ENCODE results near the gene PACRGL. TPM values are rescaled to one million over a fixed set of nuclear protein-coding genes. Genes with fewer than 3 reads are reported as not detected.

The PACRGL gene
- total RNA-seq, 2 experiments from 2014 or later: 9.8 to 10.5 TPM

- H3K36me3 Mint-ChIP-seq: no peaks in the 10 kb centered on the region
- peaks cover 14% of the 10 kb centered on the region for H3K27me3 Mint-ChIP-seq
- ChIA-PET POLR2A (no interaction called here), CTCF (interaction anchor here (1.1 to 3.9 kb wide), 3 partner anchors 261 to 288 kb away, joined by 3 to 25 read pairs (median 3); no protein-coding TSS in a partner anchor)
- DNase-seq: no peak
- no peaks in the 10 kb centered on the region for H3K4me1 Mint-ChIP-seq (ENCODE audit: low read depth)
- intact Hi-C loops (cut with micrococcal nuclease): no loop called here
- H3K27ac Mint-ChIP-seq: no peak overlapping the region
- no peaks in the 10 kb centered on the region for H3K9me3 Mint-ChIP-seq
- no peak overlapping the region for H3K4me3 Mint-ChIP-seq
These were observed 17.4 kb upstream of the PACRGL start for GRCh38 chr4:20682853-20683252.

- POLR2A ChIA-PET: no interaction called here
- intact Hi-C loops (cut with micrococcal nuclease): loop anchor here (1.0 to 2.0 kb wide), 2 partner anchors 289 to 1994 kb away; no protein-coding TSS in a partner anchor
These were observed 16.5 kb upstream of the PACRGL start for GRCh38 chr4:20683766-20684165.

GRCh38 chr4:20684852-20685763, 15.2 kb upstream of the PACRGL start:
- POLR2A ChIA-PET: interaction anchor here (0.9 kb wide), 1 partner anchor 12 kb away, joined by 3 read pairs; no protein-coding TSS in a partner anchor
- Mint-ChIP-seq H3K4me3 (no peak overlapping the region), H3K9me3 (no peaks in the 10 kb centered on the region), H3K36me3 (no peaks in the 10 kb centered on the region), H3K27me3 (peaks cover 10% of the 10 kb centered on the region), H3K27ac (no peak overlapping the region), H3K4me1 (ENCODE audit: low read depth) (no peaks in the 10 kb centered on the region)
- CTCF ChIA-PET: interaction anchor here (0.6 to 3.9 kb wide), 22 partner anchors 11 to 1999 kb away, joined by 3 to 25 read pairs (median 4); partner anchors contain the start of gene PACRGL
- intact Hi-C loops (cut with micrococcal nuclease): loop anchor here (1.0 to 2.0 kb wide), 3 partner anchors 266 to 1996 kb away; no protein-coding TSS in a partner anchor
- DNase-seq: no peak

More at GRCh38 chr4:20683766-20684165, 16.5 kb upstream of the PACRGL start:
- Mint-ChIP-seq H3K27me3 (peaks cover 9% of the 10 kb centered on the region), H3K4me1 (ENCODE audit: low read depth) (no peaks in the 10 kb centered on the region), H3K9me3 (no peaks in the 10 kb centered on the region), H3K36me3 (no peaks in the 10 kb centered on the region), H3K27ac (no peak overlapping the region), H3K4me3 (no peak overlapping the region)
- CTCF ChIA-PET: interaction anchor here (1.1 to 3.9 kb wide), 3 partner anchors 262 to 289 kb away, joined by 3 to 25 read pairs (median 3); no protein-coding TSS in a partner anchor
- DNase-seq: no peak

GRCh38 chr4:20687864-20688263, 12.4 kb upstream of the PACRGL start:
- no peak for DNase-seq
- H3K27ac Mint-ChIP-seq: no peak overlapping the region
- peaks cover 5% of the 10 kb centered on the region for H3K27me3 Mint-ChIP-seq
- no peaks in the 10 kb centered on the region for H3K9me3 Mint-ChIP-seq
- CTCF ChIA-PET: interaction anchor here (1.4 kb wide), 1 partner anchor 9 kb away, joined by 4 read pairs; no protein-coding TSS in a partner anchor
- no peak overlapping the region for H3K4me3 Mint-ChIP-seq
- POLR2A ChIA-PET: no interaction called here
- no peaks in the 10 kb centered on the region for H3K4me1 Mint-ChIP-seq (ENCODE audit: low read depth)
- no peaks in the 10 kb centered on the region for H3K36me3 Mint-ChIP-seq
- intact Hi-C loops (cut with micrococcal nuclease): no loop called here

GRCh38 chr4:20696815-20697214, 3.4 kb upstream of the PACRGL start:
- Mint-ChIP-seq H3K27ac (no peak overlapping the region), H3K27me3 (peaks cover 6% of the 10 kb centered on the region), H3K36me3 (peaks cover 2% of the 10 kb centered on the region), H3K4me3 (no peak overlapping the region), H3K4me1 (ENCODE audit: low read depth) (peaks cover 20% of the 10 kb centered on the region), H3K9me3 (no peaks in the 10 kb centered on the region)
- no peak for DNase-seq
- intact Hi-C loops (cut with micrococcal nuclease): no loop called here
- POLR2A ChIA-PET: no interaction called here
- CTCF ChIA-PET: interaction anchor here (1.0 kb wide), 1 partner anchor 10 kb away, joined by 4 read pairs; no protein-coding TSS in a partner anchor

- Mint-ChIP-seq H3K4me1 (ENCODE audit: low read depth) (peaks cover 33% of the 10 kb centered on the region), H3K36me3 (peaks cover 2% of the 10 kb centered on the region), H3K27me3 (peaks cover 6% of the 10 kb centered on the region), H3K27ac (no peak overlapping the region), H3K4me3 (no peak overlapping the region), H3K9me3 (no peaks in the 10 kb centered on the region)
- POLR2A ChIA-PET: no interaction called here
- intact Hi-C loops (cut with micrococcal nuclease): no loop called here
- DNase-seq: no peak
- CTCF ChIA-PET: interaction anchor here (0.8 kb wide), 1 partner anchor 36 kb away, joined by 3 read pairs; no protein-coding TSS in a partner anchor
These were observed 1.9 kb upstream of the PACRGL start for GRCh38 chr4:20698382-20698781.

GRCh38 chr4:20698820-20699219, 1.4 kb upstream of the PACRGL start:
- POLR2A ChIA-PET: no interaction called here

GRCh38 chr4:20711335-20711734, 11.1 kb downstream of the PACRGL start:
- POLR2A ChIA-PET: no interaction called here
- H3K9me3 Mint-ChIP-seq: peaks cover 7% of the 10 kb centered on the region
- no peak overlapping the region for H3K4me3 Mint-ChIP-seq
- no peaks in the 10 kb centered on the region for H3K27me3 Mint-ChIP-seq
- no peak for DNase-seq
- peaks cover 36% of the 10 kb centered on the region for H3K36me3 Mint-ChIP-seq
- H3K27ac Mint-ChIP-seq: no peak overlapping the region
- H3K4me1 Mint-ChIP-seq (ENCODE audit: low read depth): no peaks in the 10 kb centered on the region
- intact Hi-C loops (cut with micrococcal nuclease): no loop called here
- CTCF ChIA-PET: no interaction called here

More at GRCh38 chr4:20698820-20699219, 1.4 kb upstream of the PACRGL start:
- no peak for DNase-seq
- Mint-ChIP-seq H3K4me1 (ENCODE audit: low read depth) (peaks cover 33% of the 10 kb centered on the region), H3K36me3 (peaks cover 2% of the 10 kb centered on the region), H3K27me3 (peaks cover 5% of the 10 kb centered on the region), H3K4me3 (no peak overlapping the region), H3K27ac (no peak overlapping the region), H3K9me3 (no peaks in the 10 kb centered on the region)
- CTCF ChIA-PET: interaction anchor here (0.6 to 0.8 kb wide), 3 partner anchors 14 to 133 kb away, joined by 3 to 4 read pairs (median 4); no protein-coding TSS in a partner anchor
- intact Hi-C loops (cut with micrococcal nuclease): no loop called here

GRCh38 chr4:20723019-20723418, 22.8 kb downstream of the PACRGL start:
- H3K4me3 Mint-ChIP-seq: no peak overlapping the region
- no peak for DNase-seq
- ChIA-PET POLR2A (no interaction called here), CTCF (no interaction called here)
- H3K9me3 Mint-ChIP-seq: peaks cover 21% of the 10 kb centered on the region
- H3K27ac Mint-ChIP-seq: no peak overlapping the region
- intact Hi-C loops (cut with micrococcal nuclease): no loop called here
- H3K4me1 Mint-ChIP-seq (ENCODE audit: low read depth): no peaks in the 10 kb centered on the region
- peaks cover 68% of the 10 kb centered on the region for H3K36me3 Mint-ChIP-seq
- H3K27me3 Mint-ChIP-seq: no peaks in the 10 kb centered on the region

- H3K36me3 Mint-ChIP-seq: peaks cover 64% of the 10 kb centered on the region
- H3K27ac Mint-ChIP-seq: no peak overlapping the region
- CTCF ChIA-PET: no interaction called here
- DNase-seq: no peak
- no peak overlapping the region for H3K4me3 Mint-ChIP-seq
- intact Hi-C loops (cut with micrococcal nuclease): no loop called here
- no peaks in the 10 kb centered on the region for H3K27me3 Mint-ChIP-seq
- POLR2A ChIA-PET: no interaction called here
- peaks cover 21% of the 10 kb centered on the region for H3K9me3 Mint-ChIP-seq
- H3K4me1 Mint-ChIP-seq (ENCODE audit: low read depth): no peaks in the 10 kb centered on the region
These were observed 23.2 kb downstream of the PACRGL start for GRCh38 chr4:20723463-20723862.

- CTCF ChIA-PET: no interaction called here
These were observed 24.7 kb downstream of the PACRGL start for GRCh38 chr4:20724915-20725314.

GRCh38 chr4:20735931-20736330, 35.7 kb downstream of the PACRGL start:
- intact Hi-C loops (cut with micrococcal nuclease): no loop called here
- no peak for DNase-seq
- H3K9me3 Mint-ChIP-seq: peaks cover 34% of the 10 kb centered on the region
- no peaks in the 10 kb centered on the region for H3K27me3 Mint-ChIP-seq
- ChIA-PET POLR2A (no interaction called here), CTCF (interaction anchor here (0.8 kb wide), 1 partner anchor 26 kb away, joined by 4 read pairs; no protein-coding TSS in a partner anchor)
- no peak overlapping the region for H3K27ac Mint-ChIP-seq
- H3K36me3 Mint-ChIP-seq: peaks cover 70% of the 10 kb centered on the region
- no peak overlapping the region for H3K4me3 Mint-ChIP-seq
- no peaks in the 10 kb centered on the region for H3K4me1 Mint-ChIP-seq (ENCODE audit: low read depth)

More at GRCh38 chr4:20724915-20725314, 24.7 kb downstream of the PACRGL start:
- intact Hi-C loops (cut with micrococcal nuclease): no loop called here
- Mint-ChIP-seq H3K9me3 (peaks cover 16% of the 10 kb centered on the region), H3K36me3 (peaks cover 55% of the 10 kb centered on the region), H3K27me3 (no peaks in the 10 kb centered on the region), H3K27ac (no peak overlapping the region), H3K4me3 (no peak overlapping the region), H3K4me1 (ENCODE audit: low read depth) (no peaks in the 10 kb centered on the region)
- POLR2A ChIA-PET: no interaction called here
- DNase-seq: no peak

All from activated CD4-positive, alpha-beta memory T cell treated with anti-CD3 and anti-CD28 coated beads for 36 hours (primary cell).